SJSA1 (cell line): Measurements from ENCODE around the gene MRGPRE. TPM values are rescaled to one million over a fixed set of nuclear protein-coding genes. Genes with fewer than 3 reads are reported as not detected.
"Not testable (repeated sequence)": the region's sequence is repeated elsewhere in the genome, so short reads cannot be mapped to it uniquely, and the experiment has no call there.

ENCODE experiments used
- DNase-seq, 2 experiments: peaks; one replicate each; pipeline ENCODE4 v3.0.0-alpha.2; 2015 to 2020; ENCODE audit warnings: low spot score in 2 of 2, low read depth in 1 of 2
- H3K27ac ChIP-seq: fragments of 250-450 bp; sonication (Bioruptor Pico); 2 replicates; pipeline ENCODE4 v1.5.1; 2020; ENCODE audit warnings: mild to moderate bottlenecking, moderate library complexity
- H3K27me3 ChIP-seq: fragments of 250-450 bp; sonication (Bioruptor Pico); replicated peaks from 2 replicates; pipeline ENCODE4 v1.5.1; 2020; ENCODE audit warnings: mild to moderate bottlenecking, moderate library complexity
- H3K36me3 ChIP-seq: fragments of 250-450 bp; sonication (Bioruptor Pico); 2 replicates; pipeline ENCODE4 v1.5.1; 2020; ENCODE audit warnings: mild to moderate bottlenecking
- H3K4me1 ChIP-seq: fragments of 250-450 bp; sonication (Bioruptor Pico); replicated peaks from 2 replicates; pipeline ENCODE4 v1.6.1; 2021; ENCODE audit warnings: mild to moderate bottlenecking
- H3K4me3 ChIP-seq: fragments of 250-450 bp; sonication (Bioruptor Pico); 2 replicates; pipeline ENCODE4 v1.5.1; 2020; ENCODE audit warnings: mild to moderate bottlenecking
- H3K9me3 ChIP-seq: fragments of 250-450 bp; sonication (Bioruptor Pico); replicated peaks from 2 replicates; pipeline ENCODE4 v1.5.1; 2020; ENCODE audit warnings: mild to moderate bottlenecking
- total RNA-seq: library from RNA; depleted of rRNA; stranded (reverse); fragments of >200 nt; shearing (Covaris generic); gene quantifications from 2 replicates; pipeline ENCODE4 v1.2.3, GENCODE V29; 2014; rRNA removed

MRGPRE gene
- total RNA-seq: not detected in 2 replicates

- no peak within 1 kb of the TSS for H3K27ac ChIP-seq
- DNase-seq: no peak
- no peaks in the 10 kb centered on the region for H3K9me3 ChIP-seq
- no peaks in the 10 kb centered on the region for H3K4me1 ChIP-seq
- H3K36me3 ChIP-seq: no peaks in the 10 kb centered on the region
- no peak within 1 kb of the TSS for H3K4me3 ChIP-seq
- H3K27me3 ChIP-seq: peaks cover 60% of the 10 kb centered on the region
These were observed at the start of gene MRGPRE for GRCh38 chr11:3231851-3232744. MRGPRE (minus strand) TSS chr11:3232417; CDS start chr11:3228799, 3,618 bp downstream.

- H3K4me3 ChIP-seq, H3K9me3 ChIP-seq, H3K36me3 ChIP-seq, H3K27ac ChIP-seq, H3K4me1 ChIP-seq, H3K27me3 ChIP-seq, DNase-seq: not testable (repeated sequence)
These were observed 48.9 kb upstream of the MRGPRE start for GRCh38 chr11:3281146-3281545.

- not testable (repeated sequence) for H3K4me1 ChIP-seq, H3K27ac ChIP-seq, H3K36me3 ChIP-seq, H3K9me3 ChIP-seq, H3K4me3 ChIP-seq, H3K27me3 ChIP-seq, DNase-seq
These were observed 48.4 kb upstream of the MRGPRE start for GRCh38 chr11:3280662-3281061.

- not testable (repeated sequence) for H3K27me3 ChIP-seq, H3K27ac ChIP-seq, H3K36me3 ChIP-seq, H3K9me3 ChIP-seq, H3K4me3 ChIP-seq, DNase-seq, H3K4me1 ChIP-seq
These were observed 46.7 kb upstream of the MRGPRE start for GRCh38 chr11:3278922-3279321.

GRCh38 chr11:3273629-3274028 lies 41.4 kb upstream of the MRGPRE start:
- not testable (repeated sequence) for H3K27me3 ChIP-seq, H3K9me3 ChIP-seq, H3K27ac ChIP-seq, H3K4me1 ChIP-seq, DNase-seq, H3K36me3 ChIP-seq, H3K4me3 ChIP-seq

GRCh38 chr11:3262548-3262947 lies 30.3 kb upstream of the MRGPRE start:
- not testable (repeated sequence) for H3K27ac ChIP-seq, H3K36me3 ChIP-seq, H3K9me3 ChIP-seq, H3K27me3 ChIP-seq, H3K4me3 ChIP-seq, DNase-seq, H3K4me1 ChIP-seq

- H3K36me3 ChIP-seq, DNase-seq: not testable (repeated sequence)
These were observed 29.6 kb upstream of the MRGPRE start for GRCh38 chr11:3261831-3262230.

GRCh38 chr11:3257509-3257908 lies 25.3 kb upstream of the MRGPRE start:
- not testable (repeated sequence) for H3K36me3 ChIP-seq, H3K4me3 ChIP-seq, H3K27me3 ChIP-seq, H3K9me3 ChIP-seq, H3K4me1 ChIP-seq, H3K27ac ChIP-seq, DNase-seq

More at GRCh38 chr11:3261831-3262230, 29.6 kb upstream of the MRGPRE start:
- not testable (repeated sequence) for H3K27me3 ChIP-seq, H3K9me3 ChIP-seq, H3K4me3 ChIP-seq, H3K27ac ChIP-seq, H3K4me1 ChIP-seq

- not testable (repeated sequence) for H3K9me3 ChIP-seq, H3K36me3 ChIP-seq, H3K4me3 ChIP-seq, H3K27ac ChIP-seq, DNase-seq, H3K27me3 ChIP-seq, H3K4me1 ChIP-seq
These were observed 23.0 kb upstream of the MRGPRE start for GRCh38 chr11:3255241-3255640.

- H3K36me3 ChIP-seq, H3K27me3 ChIP-seq, DNase-seq, H3K4me1 ChIP-seq, H3K4me3 ChIP-seq, H3K27ac ChIP-seq, H3K9me3 ChIP-seq: not testable (repeated sequence)
These were observed 22.6 kb upstream of the MRGPRE start for GRCh38 chr11:3254773-3255172.

- no peak overlapping the region for H3K4me3 ChIP-seq
- H3K27me3 ChIP-seq: peaks cover 4% of the 10 kb centered on the region
- H3K9me3 ChIP-seq: no peaks in the 10 kb centered on the region
- H3K27ac ChIP-seq: no peak overlapping the region
- H3K36me3 ChIP-seq: no peaks in the 10 kb centered on the region
- no peaks in the 10 kb centered on the region for H3K4me1 ChIP-seq
- DNase-seq: no peak
These were observed 12.9 kb upstream of the MRGPRE start for GRCh38 chr11:3245071-3245470.

- no peak overlapping the region for H3K4me3 ChIP-seq
- H3K36me3 ChIP-seq: no peaks in the 10 kb centered on the region
- H3K9me3 ChIP-seq: no peaks in the 10 kb centered on the region
- no peak for DNase-seq
- H3K27ac ChIP-seq: no peak overlapping the region
- no peaks in the 10 kb centered on the region for H3K4me1 ChIP-seq
- peaks cover 10% of the 10 kb centered on the region for H3K27me3 ChIP-seq
These were observed 11.7 kb upstream of the MRGPRE start for GRCh38 chr11:3243880-3244279.

- H3K4me3 ChIP-seq: no peak overlapping the region
- H3K27me3 ChIP-seq: peaks cover 26% of the 10 kb centered on the region
- no peak for DNase-seq
- no peak overlapping the region for H3K27ac ChIP-seq
- H3K9me3 ChIP-seq: no peaks in the 10 kb centered on the region
- no peaks in the 10 kb centered on the region for H3K36me3 ChIP-seq
- H3K4me1 ChIP-seq: no peaks in the 10 kb centered on the region
These were observed 4.9 kb upstream of the MRGPRE start for GRCh38 chr11:3237119-3237518.

GRCh38 chr11:3234846-3235245 lies 2.6 kb upstream of the MRGPRE start:
- DNase-seq: no peak
- no peak overlapping the region for H3K4me3 ChIP-seq
- no peak overlapping the region for H3K27ac ChIP-seq
- no peaks in the 10 kb centered on the region for H3K36me3 ChIP-seq
- no peaks in the 10 kb centered on the region for H3K9me3 ChIP-seq
- peaks cover 39% of the 10 kb centered on the region for H3K27me3 ChIP-seq
- H3K4me1 ChIP-seq: no peaks in the 10 kb centered on the region

GRCh38 chr11:3232956-3233355 lies 739 bp upstream of the MRGPRE start:
- H3K27me3 ChIP-seq: peaks cover 51% of the 10 kb centered on the region
- H3K4me1 ChIP-seq: no peaks in the 10 kb centered on the region
- no peak for DNase-seq
- no peak overlapping the region for H3K27ac ChIP-seq
- H3K4me3 ChIP-seq: no peak overlapping the region
- no peaks in the 10 kb centered on the region for H3K36me3 ChIP-seq
- H3K9me3 ChIP-seq: no peaks in the 10 kb centered on the region
